GM12891 (cell line): ENCODE data around the gene NFRKB.
"Not testable (repeated sequence)": the region's sequence is repeated elsewhere in the genome, so short reads cannot be mapped to it uniquely, and the experiment has no call there.

ENCODE experiments used
- POLR2A ChIP-seq: IDR thresholded peaks from 2 replicates; pipeline ENCODE4 v1.6.1; 2011; ENCODE audit warnings: low read depth, low read length, control low read depth
- TAF1 ChIP-seq: IDR thresholded peaks from 2 replicates; pipeline ENCODE4 v1.6.1; 2011; ENCODE audit warnings: low read depth, low read length, control low read depth

GRCh38 chr11:129868626-129869025 is 26.8 kb downstream of the NFRKB start:
- TF ChIP-seq POLR2A, TAF1: not testable (repeated sequence)
